RKO (cell line): ENCODE results near the gene NOP56.
A peak's percentile ranks its signal among the peaks of the same experiment; 100 is the strongest.
"Not testable (repeated sequence)": the region's sequence is repeated elsewhere in the genome, so short reads cannot be mapped to it uniquely, and the experiment has no call there.

Experiments
- DNase-seq: peaks from one replicate; pipeline ENCODE4 v3.0.0-alpha.2; 2016; ENCODE audit warnings: low spot score

Gene NOP56

GRCh38 chr20:2687514-2687913 lies 35.1 kb downstream of the NOP56 start:
- DNase-seq, result no peak

GRCh38 chr20:2688041-2688591 lies 35.7 kb downstream of the NOP56 start:
- peak; percentile 37 for DNase-seq

GRCh38 chr20:2690213-2690612 lies 37.8 kb downstream of the NOP56 start:
- no peak for DNase-seq

- no peak for DNase-seq
These were observed 38.3 kb downstream of the NOP56 start for GRCh38 chr20:2690718-2691117.

- DNase-seq, result no peak
These were observed 38.7 kb downstream of the NOP56 start for GRCh38 chr20:2691127-2691526.

- DNase-seq, result no peak
These were observed 39.2 kb downstream of the NOP56 start for GRCh38 chr20:2691663-2692035.

- DNase-seq, result no peak
These were observed 39.8 kb downstream of the NOP56 start, which contains the start of gene EBF4 for GRCh38 chr20:2692036-2692885. EBF4 (plus strand) TSS chr20:2692780; CDS start chr20:2693646, 866 bp downstream.

- DNase-seq, result peak; percentile 16
These were observed 40.5 kb downstream of the NOP56 start for GRCh38 chr20:2692886-2693285.

GRCh38 chr20:2693286-2694007 lies 41.0 kb downstream of the NOP56 start:
- DNase-seq, result peak; percentile 18

- no peak for DNase-seq
These were observed 41.6 kb downstream of the NOP56 start for GRCh38 chr20:2694008-2694471.

GRCh38 chr20:2694519-2694918 lies 42.1 kb downstream of the NOP56 start:
- no peak for DNase-seq

GRCh38 chr20:2695206-2695983 lies 43.0 kb downstream of the NOP56 start:
- no peak for DNase-seq

- not testable (repeated sequence) for DNase-seq
These were observed 43.6 kb downstream of the NOP56 start for GRCh38 chr20:2695984-2696525.

GRCh38 chr20:2696646-2697045 lies 44.2 kb downstream of the NOP56 start:
- no peak for DNase-seq

GRCh38 chr20:2697768-2698167 lies 45.3 kb downstream of the NOP56 start:
- DNase-seq, result no peak

- no peak for DNase-seq
These were observed 45.9 kb downstream of the NOP56 start for GRCh38 chr20:2698186-2698817.

GRCh38 chr20:2698912-2699311 lies 46.5 kb downstream of the NOP56 start:
- no peak for DNase-seq

GRCh38 chr20:2699775-2700413 lies 47.5 kb downstream of the NOP56 start:
- no peak for DNase-seq

GRCh38 chr20:2700913-2701620 lies 48.6 kb downstream of the NOP56 start:
- no peak for DNase-seq

GRCh38 chr20:2701671-2702081 lies 49.2 kb downstream of the NOP56 start:
- DNase-seq, result no peak
